ENCODE measurements around the gene ARID3B.
A peak's percentile ranks its signal among the peaks of the same experiment; 100 is the strongest.
"Not testable (repeated sequence)": the region's sequence is repeated elsewhere in the genome, so short reads cannot be mapped to it uniquely, and the experiment has no call there.

The ARID3B gene

GRCh38 chr15:74540761-74541493 is at the start of gene ARID3B:
TSS of gene ARID3B (plus strand) at chr15:74541220. CDS start at chr15:74543937, 2,717 bp downstream.
- DNase-seq, result peak; percentile 94 to 95

DNA sequence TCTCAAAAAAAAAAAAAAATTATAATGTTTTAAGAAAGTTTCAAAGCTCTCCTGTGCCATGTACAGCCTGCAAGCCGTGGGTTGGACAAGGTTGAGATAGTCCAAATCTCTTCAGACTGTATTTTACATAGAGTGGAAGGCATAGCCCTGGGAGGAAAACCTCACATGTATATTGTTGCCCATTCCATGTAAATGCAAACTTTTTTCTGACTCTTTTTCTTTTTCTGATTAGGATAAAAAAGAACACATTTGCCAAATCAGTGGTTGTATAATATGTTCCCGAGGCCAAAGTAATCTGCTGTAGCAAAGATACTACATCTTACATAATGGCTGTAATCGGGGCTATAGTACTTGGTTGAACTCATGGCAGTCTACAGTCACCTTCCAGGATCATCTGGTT is 44.4 kb upstream of the ARID3B start:
- no peak for DNase-seq

DNA sequence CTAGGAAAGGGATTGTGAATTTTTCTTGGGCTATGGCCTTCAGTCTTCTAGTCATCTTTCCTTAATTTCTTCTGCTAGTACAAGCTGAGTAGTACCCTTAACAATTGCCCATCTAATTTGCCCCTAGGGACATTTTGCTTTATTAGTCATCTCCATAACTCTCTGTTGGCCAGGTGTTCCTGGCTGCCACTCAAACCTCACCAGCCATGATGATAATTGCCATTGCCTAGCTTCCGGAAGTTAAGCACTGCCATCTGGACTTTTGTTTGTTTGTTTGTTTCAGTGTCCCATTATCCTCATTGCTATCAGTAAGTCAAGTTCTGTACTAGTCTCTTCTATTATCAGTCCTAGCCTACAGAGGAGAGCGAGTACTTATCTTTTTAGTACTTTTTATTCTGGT is 43.4 kb upstream of the ARID3B start:
- DNase-seq, result no peak

DNA sequence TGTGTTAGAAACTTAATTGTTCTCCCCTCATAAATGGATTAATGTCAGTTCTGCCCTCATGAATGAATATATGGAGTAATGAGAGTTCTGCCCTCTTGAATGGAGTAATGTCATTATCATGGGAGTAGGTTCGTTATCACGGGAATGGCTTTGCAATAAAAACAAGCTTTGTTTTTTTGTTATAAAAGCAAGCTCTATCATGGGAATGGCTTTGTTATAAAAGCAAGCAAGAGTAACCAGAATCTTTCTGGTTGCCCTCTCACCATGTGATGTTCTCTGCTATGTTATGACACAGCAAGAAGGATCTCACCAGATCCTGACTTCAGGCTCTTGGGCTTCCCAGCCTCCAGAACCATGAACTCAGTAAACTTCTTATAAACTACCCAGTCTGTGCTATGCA is 41.7 kb upstream of the ARID3B start:
- no peak for DNase-seq

- DNase-seq, result no peak
These were observed 40.6 kb upstream of the ARID3B start for GRCh38 chr15:74500401-74500800.

DNA sequence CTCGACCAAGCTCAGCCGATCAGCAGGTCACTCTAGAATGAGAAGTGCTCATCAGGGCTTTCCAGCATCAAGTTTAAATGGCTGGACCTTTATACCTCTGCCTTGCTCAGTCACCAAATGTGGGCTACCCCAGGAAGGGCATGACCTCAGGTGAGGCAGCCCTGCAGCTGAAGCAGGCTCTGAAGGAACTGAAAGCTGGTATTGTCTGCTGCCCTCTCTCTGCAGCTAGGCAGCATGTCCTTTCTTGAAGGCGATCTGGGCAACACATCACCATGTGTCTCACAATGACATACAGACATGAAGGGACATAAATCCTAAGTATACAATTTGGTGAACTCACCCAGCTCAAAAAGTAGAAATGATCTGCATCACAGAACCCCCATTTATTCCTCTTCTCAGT is 38.7 kb upstream of the ARID3B start:
- DNase-seq, result no peak

DNA sequence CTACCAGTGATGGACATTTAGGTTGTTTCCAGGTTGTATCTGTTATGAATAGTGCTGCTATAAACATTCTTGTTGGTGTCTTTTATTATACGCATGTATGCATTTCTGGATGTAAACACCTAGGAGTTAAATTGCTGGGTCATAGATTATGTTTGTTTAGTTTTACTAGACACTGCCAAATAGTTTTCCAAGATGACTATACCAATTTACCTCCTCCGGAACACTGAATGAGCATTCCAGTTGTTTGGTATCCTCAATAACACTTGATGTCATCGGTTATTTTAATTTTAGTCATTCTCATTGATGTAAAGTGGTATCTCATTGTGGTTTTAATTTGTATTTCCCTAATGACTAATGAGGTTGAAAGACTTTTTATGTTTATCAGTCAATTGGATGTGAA is 36.6 kb upstream of the ARID3B start:
- no peak for DNase-seq

- DNase-seq, result no peak
These were observed 36.2 kb upstream of the ARID3B start for GRCh38 chr15:74504836-74505235.

DNA sequence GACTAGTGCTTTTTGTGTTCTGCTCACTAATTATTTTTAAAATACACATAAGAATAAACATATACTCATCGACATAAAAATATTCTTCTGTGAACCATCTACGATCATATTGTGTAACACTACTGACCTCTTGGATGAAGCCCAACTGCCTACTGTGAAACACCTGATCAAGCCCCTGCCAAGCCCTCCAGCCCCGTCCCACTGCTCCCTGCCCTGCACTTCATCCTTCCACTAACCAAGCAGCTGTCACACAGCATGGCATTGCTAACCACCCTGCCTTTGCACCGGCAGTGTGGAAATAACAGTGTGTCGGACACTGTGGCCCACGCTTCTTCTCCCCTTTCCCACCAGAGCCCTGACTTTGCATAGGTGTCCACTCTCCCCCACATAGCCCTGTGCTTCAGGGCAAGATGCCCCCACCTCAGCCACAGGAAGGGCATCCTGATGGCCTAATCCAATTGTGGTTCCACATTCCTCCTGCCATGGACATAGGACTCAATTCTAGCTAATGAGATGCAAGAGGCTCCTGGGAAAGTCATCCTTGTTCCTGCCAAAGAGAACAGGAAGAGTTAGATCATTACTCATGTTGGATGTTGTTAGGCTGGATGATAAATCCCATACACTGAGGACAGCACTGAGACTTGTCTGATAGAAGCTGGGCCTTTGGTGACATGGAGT is 35.0 kb upstream of the ARID3B start:
- no peak for DNase-seq

DNA sequence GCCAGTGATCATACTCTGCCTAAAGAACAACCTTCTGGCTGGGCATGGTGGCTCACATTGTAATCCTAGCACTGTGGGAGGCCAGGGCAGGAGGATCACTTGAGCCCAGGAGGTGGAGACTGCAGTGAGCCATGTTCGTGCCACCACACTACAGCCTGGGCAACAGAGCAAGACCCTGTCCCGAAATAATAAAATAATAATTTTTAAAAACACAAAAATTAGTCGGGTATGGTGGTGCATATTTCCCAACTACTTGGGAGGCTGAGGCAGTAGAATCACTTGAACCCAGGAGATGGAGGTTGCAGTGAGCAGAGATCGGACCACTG is 34.5 kb upstream of the ARID3B start:
- no peak for DNase-seq

DNA sequence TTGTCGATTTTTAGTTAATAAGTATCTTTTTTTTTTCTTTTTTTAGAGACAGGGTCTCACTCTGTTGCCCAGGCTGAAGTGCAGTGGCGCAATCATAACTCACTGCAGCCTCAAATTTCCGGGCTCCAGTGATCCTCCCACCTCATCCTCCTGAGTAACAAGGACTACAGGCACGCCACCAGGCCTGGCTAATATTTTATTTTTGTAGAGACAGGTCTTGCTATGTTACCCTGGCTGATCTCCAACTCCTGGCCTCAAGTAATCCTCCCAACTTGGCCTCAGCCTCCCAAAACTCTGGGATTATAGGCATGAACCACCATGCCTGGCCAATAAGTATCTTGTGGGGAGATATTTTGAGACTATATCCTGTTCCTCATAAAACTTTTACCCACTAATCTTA is 29.4 kb upstream of the ARID3B start:
- no peak for DNase-seq

DNA sequence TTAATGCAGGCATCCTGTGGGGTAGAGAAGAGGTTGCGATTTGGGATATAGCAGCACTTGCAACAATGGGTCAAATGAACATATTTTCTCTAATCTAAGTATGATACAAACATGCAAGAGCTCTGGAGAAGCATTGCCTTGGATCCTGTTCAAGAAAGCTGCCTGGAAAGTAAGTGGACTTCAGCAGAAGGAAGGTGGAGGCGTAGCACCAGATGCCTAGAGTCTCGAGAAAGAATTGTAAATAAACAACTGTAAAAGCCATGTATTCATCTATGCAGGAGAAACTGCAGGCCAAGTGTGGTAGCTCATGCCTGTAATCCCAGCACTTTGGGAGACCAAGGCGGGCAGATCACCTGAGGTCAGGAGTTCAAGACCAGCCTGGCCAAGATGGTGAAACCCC is 27.0 kb upstream of the ARID3B start:
- DNase-seq, result not testable (repeated sequence)

DNA sequence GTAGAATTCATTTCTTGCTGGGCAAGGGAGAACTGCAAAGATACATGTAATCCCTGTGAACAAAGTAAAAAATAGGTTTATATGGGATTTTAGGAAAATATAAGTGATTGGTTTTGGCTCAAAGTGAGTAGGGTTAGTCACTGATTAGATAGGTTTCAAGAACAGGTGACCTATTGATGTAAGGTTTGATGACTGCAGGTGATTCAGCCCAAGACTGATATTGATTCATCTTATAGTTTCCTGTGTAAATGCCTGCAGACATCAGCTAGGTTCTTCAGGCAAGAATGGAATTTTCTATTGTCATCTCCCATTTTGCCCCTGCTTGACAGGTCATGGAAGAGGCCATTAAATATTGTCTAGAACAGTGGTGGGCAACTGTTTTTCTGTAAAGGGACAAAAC is 23.9 kb upstream of the ARID3B start:
- DNase-seq, result no peak

DNA sequence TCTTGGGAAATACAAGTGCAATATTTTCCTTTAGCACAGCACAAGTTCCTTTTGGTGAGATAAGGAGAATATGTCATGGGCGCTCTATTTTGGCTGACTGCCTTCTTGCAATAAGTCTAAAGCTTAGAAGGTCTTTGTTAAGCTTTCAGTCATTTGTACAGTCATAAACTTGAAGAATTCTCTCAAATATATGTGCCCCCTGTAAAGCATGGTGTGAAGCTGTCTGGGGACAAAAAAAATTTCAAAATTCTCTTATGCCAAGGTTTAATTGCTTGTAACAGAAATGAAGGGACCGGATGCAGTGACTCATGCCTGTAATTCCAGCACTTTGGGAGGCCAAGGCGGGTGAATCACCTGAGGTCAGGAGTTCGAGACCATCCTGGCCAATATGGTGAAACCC is 21.7 kb upstream of the ARID3B start:
- no peak for DNase-seq

- DNase-seq, result no peak
These were observed 20.6 kb upstream of the ARID3B start for GRCh38 chr15:74520407-74520806.

DNA sequence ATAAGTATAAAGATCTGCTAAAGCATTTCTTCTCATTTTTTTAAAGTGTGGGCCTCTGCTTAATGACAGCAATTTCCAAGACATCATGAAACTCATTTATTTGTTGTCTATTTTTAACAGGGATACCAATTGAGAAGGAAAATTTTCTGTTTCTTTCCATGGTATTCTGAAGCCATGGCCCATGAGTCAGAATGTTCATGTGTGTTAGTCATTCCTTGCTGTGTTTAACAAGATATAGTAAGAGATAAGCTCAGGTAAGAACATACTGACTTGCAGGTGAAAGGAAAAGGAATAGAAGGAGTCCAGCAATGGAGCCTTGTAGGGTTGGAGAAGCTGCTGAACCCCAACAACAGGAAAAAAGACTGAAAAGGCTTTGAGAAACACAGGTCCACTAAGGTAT is 17.0 kb upstream of the ARID3B start:
- no peak for DNase-seq

GRCh38 chr15:74525309-74525708 is 15.7 kb upstream of the ARID3B start:
- DNase-seq, result no peak

- DNase-seq, result no peak
These were observed 15.1 kb upstream of the ARID3B start for GRCh38 chr15:74525945-74526344.

DNA sequence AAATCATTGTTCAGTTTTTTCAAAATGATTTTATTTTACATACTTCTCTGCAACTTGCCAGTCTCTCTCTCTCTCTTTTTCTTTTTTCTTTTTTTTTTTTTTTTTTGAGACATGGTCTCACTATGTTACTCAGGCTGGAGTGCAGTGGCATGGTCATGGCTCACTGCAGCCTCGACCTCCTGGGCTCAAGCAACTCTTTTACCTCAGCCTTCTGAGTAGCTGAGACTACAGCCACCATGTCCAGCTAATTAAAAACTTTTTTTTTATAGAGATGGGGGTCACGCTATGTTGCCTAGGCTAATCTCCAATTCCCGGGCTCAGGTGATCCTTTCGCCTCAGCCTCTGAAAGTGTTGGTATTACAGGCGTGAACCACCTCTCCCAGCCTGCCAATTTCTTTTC is 12.1 kb upstream of the ARID3B start:
- DNase-seq, result no peak

- DNase-seq, result no peak
These were observed 11.1 kb upstream of the ARID3B start for GRCh38 chr15:74529921-74530320.

- DNase-seq, result no peak
These were observed 10.3 kb upstream of the ARID3B start for GRCh38 chr15:74530771-74531143.

DNA sequence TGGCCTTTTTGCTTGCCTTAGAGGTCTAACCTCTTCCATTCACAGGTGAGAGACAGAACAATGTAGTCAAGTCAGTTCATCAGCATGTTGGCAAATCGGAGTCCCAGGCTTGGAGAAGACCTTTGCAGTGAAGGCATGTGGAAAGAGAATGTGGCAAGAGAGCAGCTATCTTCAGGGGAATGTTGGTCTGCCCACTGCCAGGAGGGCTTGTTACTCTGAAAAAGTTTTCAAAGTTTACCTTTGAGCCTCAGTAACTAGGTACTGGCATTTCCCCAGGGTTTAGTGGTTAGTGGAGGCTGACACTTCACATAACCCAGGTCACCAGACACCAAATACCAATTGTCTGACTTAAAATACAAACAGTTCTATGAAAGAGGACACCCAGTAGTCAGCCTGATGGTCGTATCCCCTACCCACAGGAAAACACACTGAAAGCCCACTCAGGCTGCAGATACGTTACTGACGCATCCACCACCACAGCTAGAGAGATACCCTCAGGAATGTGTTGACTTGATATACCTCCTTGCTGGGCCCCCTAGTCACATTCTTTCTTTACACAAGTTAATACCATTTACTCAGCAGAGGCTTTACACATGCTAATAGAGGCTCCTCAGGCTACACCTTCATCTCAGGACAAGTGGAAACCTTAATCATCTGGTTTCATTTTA is 9.7 kb upstream of the ARID3B start:
- DNase-seq, result no peak

DNA sequence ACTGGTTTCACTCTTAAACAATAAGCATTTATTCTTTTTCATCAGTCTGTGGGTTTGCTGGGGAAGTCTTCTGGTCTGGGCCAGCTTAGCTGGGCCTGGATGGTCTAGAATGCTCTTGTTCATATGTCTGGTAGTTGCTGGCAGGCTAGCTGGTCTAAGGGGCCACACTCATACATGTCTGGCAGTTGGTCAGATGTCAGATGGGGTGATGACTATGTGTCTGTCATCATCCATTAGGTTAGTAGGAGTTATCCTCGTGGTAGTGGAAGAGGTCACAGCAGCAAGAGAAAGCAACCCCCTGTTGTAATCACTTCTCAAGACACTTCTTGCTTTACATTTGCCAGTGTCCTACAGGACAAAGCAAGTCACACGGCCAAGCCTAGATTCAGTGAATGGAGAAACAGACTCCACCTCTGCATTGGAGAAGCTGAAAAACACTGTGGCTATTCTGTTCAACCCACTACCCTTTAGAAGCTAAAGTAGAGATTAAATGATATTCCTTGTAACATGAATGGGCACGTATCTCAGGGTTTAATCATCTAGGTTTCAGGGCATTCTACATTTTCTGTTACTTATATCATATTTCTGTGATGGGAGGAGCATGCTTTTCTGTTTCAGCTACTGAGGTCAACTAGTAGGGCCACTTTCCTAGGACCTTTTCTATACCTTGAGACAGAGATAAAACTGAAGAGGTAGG is 5.5 kb upstream of the ARID3B start:
- DNase-seq, result no peak

DNA sequence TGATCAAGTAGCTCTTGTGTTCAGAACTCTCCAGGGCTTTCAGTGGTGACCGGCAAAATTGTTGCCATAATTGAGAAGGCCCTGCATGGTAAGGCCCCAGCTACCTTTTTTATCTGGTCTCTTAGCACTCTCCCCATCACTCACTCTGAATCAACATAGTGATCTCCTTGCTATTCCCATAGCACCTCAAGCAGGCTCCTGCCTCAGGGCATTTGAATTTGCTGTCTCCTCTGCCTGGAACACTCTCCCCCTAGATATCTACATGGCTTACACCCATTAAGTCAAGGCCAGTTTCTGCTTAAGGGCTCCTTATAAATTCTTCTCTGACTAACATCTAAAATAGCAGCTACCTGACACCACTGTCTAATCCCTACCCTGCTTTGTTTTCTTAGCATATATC is 3.3 kb upstream of the ARID3B start:
- DNase-seq, result no peak
